ENCODE measurements around the gene CTSF. TPM values are rescaled to one million over a fixed set of nuclear protein-coding genes. Genes with fewer than 3 reads are reported as not detected.
A peak's percentile ranks its signal among the peaks of the same experiment; 100 is the strongest.

The CTSF gene
- total RNA-seq, 1 donor from 2014 or later: not detected

- Mint-ChIP-seq H3K4me3 (ENCODE audit: unreplicated experiment) (no peak overlapping the region), H3K4me1 (ENCODE audit: unreplicated experiment) (peaks cover 17% of the 10 kb centered on the region), H3K9me3 (ENCODE audit: unreplicated experiment) (no peaks in the 10 kb centered on the region), H3K36me3 (ENCODE audit: unreplicated experiment) (no peaks in the 10 kb centered on the region), H3K27me3 (ENCODE audit: unreplicated experiment) (peaks cover 5% of the 10 kb centered on the region), H3K27ac (ENCODE audit: unreplicated experiment) (no peak overlapping the region)
- DNase-seq (ENCODE audit: extremely low spot score, unreplicated experiment): no peak
- TF ChIP-seq, protein P1, sequence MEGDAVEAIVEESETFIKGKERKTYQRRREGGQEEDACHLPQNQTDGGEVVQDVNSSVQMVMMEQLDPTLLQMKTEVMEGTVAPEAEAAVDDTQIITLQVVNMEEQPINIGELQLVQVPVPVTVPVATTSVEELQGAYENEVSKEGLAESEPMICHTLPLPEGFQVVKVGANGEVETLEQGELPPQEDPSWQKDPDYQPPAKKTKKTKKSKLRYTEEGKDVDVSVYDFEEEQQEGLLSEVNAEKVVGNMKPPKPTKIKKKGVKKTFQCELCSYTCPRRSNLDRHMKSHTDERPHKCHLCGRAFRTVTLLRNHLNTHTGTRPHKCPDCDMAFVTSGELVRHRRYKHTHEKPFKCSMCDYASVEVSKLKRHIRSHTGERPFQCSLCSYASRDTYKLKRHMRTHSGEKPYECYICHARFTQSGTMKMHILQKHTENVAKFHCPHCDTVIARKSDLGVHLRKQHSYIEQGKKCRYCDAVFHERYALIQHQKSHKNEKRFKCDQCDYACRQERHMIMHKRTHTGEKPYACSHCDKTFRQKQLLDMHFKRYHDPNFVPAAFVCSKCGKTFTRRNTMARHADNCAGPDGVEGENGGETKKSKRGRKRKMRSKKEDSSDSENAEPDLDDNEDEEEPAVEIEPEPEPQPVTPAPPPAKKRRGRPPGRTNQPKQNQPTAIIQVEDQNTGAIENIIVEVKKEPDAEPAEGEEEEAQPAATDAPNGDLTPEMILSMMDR (IDR thresholded peaks at IDR 0.05): no peak
These were observed 18.7 kb downstream of the CTSF start for GRCh38 chr11:66549696-66550095.

DNA sequence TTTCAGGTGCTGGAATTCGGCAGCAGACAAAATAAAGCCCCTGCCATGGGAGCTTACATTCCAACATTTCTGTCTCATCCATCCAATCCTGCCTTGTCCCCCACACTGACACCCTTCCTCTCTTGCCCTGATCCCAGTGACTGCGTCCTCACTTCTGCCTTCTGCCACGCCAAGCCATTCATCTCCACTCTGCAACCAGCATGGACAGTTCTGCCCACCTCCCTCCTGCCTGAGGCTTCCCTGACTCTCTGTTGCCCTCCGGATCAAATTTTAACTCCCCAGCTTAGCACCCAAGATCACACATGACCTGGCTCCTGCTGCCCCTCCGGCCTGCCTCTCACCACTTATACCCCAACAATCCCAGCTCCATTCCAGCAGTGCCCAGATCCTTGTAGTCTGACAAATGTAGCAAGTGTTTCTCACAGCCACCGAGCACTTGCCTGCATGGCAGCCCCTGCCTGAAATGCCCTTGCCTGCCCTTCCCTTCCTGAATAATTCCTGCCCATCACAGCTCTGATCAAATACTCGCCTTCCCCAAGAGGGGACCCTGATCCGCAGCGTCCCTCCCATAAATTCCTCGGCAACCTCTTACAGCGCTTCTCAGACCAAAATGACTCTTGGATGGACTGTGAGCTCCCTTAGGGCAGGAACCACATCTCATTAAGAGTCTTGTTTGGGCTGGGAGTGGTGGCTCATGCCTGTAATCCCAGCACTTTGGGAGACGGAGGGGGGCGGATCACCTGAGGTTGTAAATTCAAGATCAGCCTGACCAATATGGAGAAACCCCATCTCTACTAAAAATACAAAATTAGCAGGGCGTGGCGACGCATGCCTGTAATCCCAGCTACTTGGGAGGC lies 19.4 kb downstream of the CTSF start:
- Mint-ChIP-seq H3K27me3 (ENCODE audit: unreplicated experiment) (peaks cover 5% of the 10 kb centered on the region), H3K9me3 (ENCODE audit: unreplicated experiment) (no peaks in the 10 kb centered on the region), H3K36me3 (ENCODE audit: unreplicated experiment) (no peaks in the 10 kb centered on the region), H3K4me1 (ENCODE audit: unreplicated experiment) (peaks cover 22% of the 10 kb centered on the region), H3K27ac (ENCODE audit: unreplicated experiment) (no peak overlapping the region), H3K4me3 (ENCODE audit: unreplicated experiment) (no peak overlapping the region)
- TF ChIP-seq, protein P1 (IDR thresholded peaks at IDR 0.05): no peak
- DNase-seq (ENCODE audit: extremely low spot score, unreplicated experiment): no peak

DNA sequence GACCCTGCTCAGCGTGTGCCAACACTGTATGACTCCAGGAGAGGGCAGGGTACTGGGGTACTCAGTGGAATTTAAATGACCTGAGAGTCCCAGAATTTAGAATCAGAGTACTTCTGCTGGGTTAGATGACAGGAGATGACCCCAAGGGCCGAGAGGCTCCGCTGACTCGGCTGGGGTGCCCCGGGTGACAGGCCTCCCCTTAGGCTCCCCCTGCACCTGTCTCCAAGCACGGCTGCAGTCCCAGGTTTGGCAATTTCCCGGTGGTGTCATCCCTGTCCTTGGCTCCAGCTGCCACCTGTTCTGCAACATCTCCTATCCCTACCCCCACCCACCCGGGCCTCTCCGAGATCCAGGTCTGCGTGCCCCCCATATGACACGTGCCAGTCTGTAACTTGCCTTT lies 20.4 kb downstream of the CTSF start:
- TF ChIP-seq, protein P1 (IDR thresholded peaks at IDR 0.05): no peak
- DNase-seq (ENCODE audit: extremely low spot score, unreplicated experiment): no peak
- Mint-ChIP-seq H3K27ac (ENCODE audit: unreplicated experiment) (no peak overlapping the region), H3K9me3 (ENCODE audit: unreplicated experiment) (no peaks in the 10 kb centered on the region), H3K27me3 (ENCODE audit: unreplicated experiment) (peaks cover 5% of the 10 kb centered on the region), H3K4me3 (ENCODE audit: unreplicated experiment) (no peak overlapping the region), H3K36me3 (ENCODE audit: unreplicated experiment) (peaks cover 4% of the 10 kb centered on the region), H3K4me1 (ENCODE audit: unreplicated experiment) (peaks cover 22% of the 10 kb centered on the region)

GRCh38 chr11:66547662-66548009 lies 20.8 kb downstream of the CTSF start:
- H3K27me3 Mint-ChIP-seq (ENCODE audit: unreplicated experiment): peaks cover 5% of the 10 kb centered on the region
- peaks cover 5% of the 10 kb centered on the region for H3K36me3 Mint-ChIP-seq (ENCODE audit: unreplicated experiment)
- no peak overlapping the region for H3K4me3 Mint-ChIP-seq (ENCODE audit: unreplicated experiment)
- H3K9me3 Mint-ChIP-seq (ENCODE audit: unreplicated experiment): no peaks in the 10 kb centered on the region
- TF ChIP-seq, protein P1 (IDR thresholded peaks at IDR 0.05): no peak
- no peak overlapping the region for H3K27ac Mint-ChIP-seq (ENCODE audit: unreplicated experiment)
- peaks cover 22% of the 10 kb centered on the region for H3K4me1 Mint-ChIP-seq (ENCODE audit: unreplicated experiment)
- no peak for DNase-seq (ENCODE audit: extremely low spot score, unreplicated experiment)

DNA sequence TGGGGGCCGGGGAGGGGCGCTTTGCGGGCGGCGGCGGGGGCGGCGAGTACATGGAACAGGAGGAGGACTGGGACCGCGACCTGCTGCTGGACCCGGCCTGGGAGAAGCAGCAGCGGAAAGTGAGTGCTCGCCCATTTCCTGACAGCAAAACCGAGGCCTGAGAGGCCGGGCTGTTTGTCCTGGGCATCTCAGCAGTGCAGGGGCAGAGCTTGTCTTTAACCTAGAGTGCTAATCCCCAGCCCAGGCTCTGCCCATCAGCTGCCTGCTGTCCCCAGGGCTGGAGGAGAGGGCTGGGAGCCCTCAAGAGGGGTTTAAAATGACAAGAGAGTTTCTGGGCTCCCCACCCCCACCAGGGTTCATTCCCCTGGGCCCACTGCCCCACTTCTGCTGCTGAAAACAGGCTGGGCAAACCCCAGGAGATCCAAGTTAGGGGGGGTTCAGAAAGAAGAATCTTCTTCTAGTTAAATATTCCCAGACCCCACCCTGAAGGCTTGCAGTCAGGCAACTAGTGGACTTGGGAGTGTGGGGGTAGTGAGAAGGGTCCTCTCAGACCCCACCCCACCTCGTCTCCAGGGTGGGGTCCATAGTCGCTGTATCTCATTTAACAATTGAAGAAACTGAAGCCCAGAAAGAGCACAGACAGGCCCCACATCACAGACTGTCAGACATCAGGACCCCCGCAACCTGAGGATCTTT lies 21.3 kb downstream of the CTSF start:
- H3K9me3 Mint-ChIP-seq (ENCODE audit: unreplicated experiment): no peaks in the 10 kb centered on the region
- H3K4me3 Mint-ChIP-seq (ENCODE audit: unreplicated experiment): peak overlapping the region; percentile 75
- H3K27ac Mint-ChIP-seq (ENCODE audit: unreplicated experiment): no peak overlapping the region
- peaks cover 5% of the 10 kb centered on the region for H3K27me3 Mint-ChIP-seq (ENCODE audit: unreplicated experiment)
- H3K4me1 Mint-ChIP-seq (ENCODE audit: unreplicated experiment): peaks cover 22% of the 10 kb centered on the region
- TF ChIP-seq, protein P1 (IDR thresholded peaks at IDR 0.05): no peak
- DNase-seq (ENCODE audit: extremely low spot score, unreplicated experiment): no peak
- H3K36me3 Mint-ChIP-seq (ENCODE audit: unreplicated experiment): peaks cover 10% of the 10 kb centered on the region

All from osteocyte (in vitro differentiated cells).